Thoracic aorta (tissue), 2 donors: ENCODE data around the gene NCKAP1. TPM values are rescaled to one million over a fixed set of nuclear protein-coding genes. Genes with fewer than 3 reads are reported as not detected.
"Not testable (repeated sequence)": the region's sequence is repeated elsewhere in the genome, so short reads cannot be mapped to it uniquely, and the experiment has no call there.

Source experiments
- ATAC-seq: fragments of 150-250 bp; one replicate; pipeline ENCODE4 v1.8.0; 2017; ENCODE audit warnings: low read depth; ENCODE audit not compliant: insufficient number of reproducible peaks, low FRiP score
- DNase-seq: peaks from one replicate; pipeline ENCODE4 v3.0.0-alpha.2; 2020; ENCODE audit warnings: low spot score
- H3K27ac ChIP-seq, 2 donors: fragments of 200-600 bp; sonication (generic); 1 replicate in 1 of 2; 2 replicates in 1 of 2; pipeline ENCODE4 v1.5.1; 2016; ENCODE audit warnings: mild to moderate bottlenecking in 2 of 2, moderate library complexity in 2 of 2
- H3K27me3 ChIP-seq: fragments of 200-600 bp; sonication (generic); replicated peaks from 2 replicates; pipeline ENCODE4 v1.6.0; 2016; ENCODE audit warnings: mild to moderate bottlenecking; ENCODE audit not compliant: insufficient read depth
- H3K36me3 ChIP-seq: fragments of 200-600 bp; sonication (generic); one replicate; pipeline ENCODE4 v1.5.1; 2016
- H3K4me1 ChIP-seq, 2 donors: fragments of 200-600 bp; sonication (generic); 1 replicate in 1 of 2; 2 replicates in 1 of 2; pipeline versions ENCODE4 v1.5.1 to v1.6.0; 2016; ENCODE audit warnings: low read depth in 2 of 2, mild to moderate bottlenecking in 1 of 2; ENCODE audit not compliant: control insufficient read depth in 1 of 2
- H3K4me3 ChIP-seq: fragments of 200-600 bp; sonication (generic); 2 replicates; pipeline ENCODE4 v1.5.1; 2016; ENCODE audit warnings: mild to moderate bottlenecking
- H3K9me3 ChIP-seq: fragments of 200-600 bp; sonication (generic); 2 replicates; pipeline ENCODE4 v1.5.1; 2016
- total RNA-seq, 2 donors: library from RNA; depleted of rRNA; stranded (reverse); fragments of >200 nt; gene quantifications; one replicate each; pipeline versions ENCODE4 v1.1.0 to v1.2.3, GENCODE V29; 2016
- TF ChIP-seq, protein P1 (sequence below): fragments of 200-600 bp; sonication (generic); IDR thresholded peaks from one replicate; pipeline ENCODE4 v1.5.1; 2019; ENCODE audit warnings: antibody characterized with exemption

The NCKAP1 gene
- total RNA-seq, 2 donors from 2014 or later = 116 to 159 TPM

DNA sequence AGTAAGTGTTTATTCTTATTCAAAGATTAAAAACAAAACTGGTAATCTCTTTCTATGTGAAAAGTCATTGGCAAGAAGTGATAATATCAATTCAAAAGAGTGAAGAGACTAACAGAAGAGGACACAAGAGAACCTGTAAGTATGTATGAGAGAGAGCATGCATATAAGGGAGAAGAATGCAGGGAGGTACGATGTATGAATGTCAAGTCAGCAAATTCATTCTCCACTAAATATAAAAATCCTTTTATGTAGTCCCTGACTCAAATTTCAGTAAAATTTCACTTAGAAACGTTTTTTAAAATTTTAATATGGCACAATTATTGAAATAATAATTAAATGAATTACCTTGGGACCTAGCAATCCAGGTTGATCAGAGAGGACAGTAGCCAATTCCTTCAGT, 55.3 kb downstream of the NCKAP1 start:
- H3K27me3 ChIP-seq = no peaks in the 10 kb centered on the region
- no peaks in the 10 kb centered on the region for H3K9me3 ChIP-seq
- peak overlapping the region; percentile 4 to 44 for H3K27ac ChIP-seq
- DNase-seq = no peak
- TF ChIP-seq, protein P1, sequence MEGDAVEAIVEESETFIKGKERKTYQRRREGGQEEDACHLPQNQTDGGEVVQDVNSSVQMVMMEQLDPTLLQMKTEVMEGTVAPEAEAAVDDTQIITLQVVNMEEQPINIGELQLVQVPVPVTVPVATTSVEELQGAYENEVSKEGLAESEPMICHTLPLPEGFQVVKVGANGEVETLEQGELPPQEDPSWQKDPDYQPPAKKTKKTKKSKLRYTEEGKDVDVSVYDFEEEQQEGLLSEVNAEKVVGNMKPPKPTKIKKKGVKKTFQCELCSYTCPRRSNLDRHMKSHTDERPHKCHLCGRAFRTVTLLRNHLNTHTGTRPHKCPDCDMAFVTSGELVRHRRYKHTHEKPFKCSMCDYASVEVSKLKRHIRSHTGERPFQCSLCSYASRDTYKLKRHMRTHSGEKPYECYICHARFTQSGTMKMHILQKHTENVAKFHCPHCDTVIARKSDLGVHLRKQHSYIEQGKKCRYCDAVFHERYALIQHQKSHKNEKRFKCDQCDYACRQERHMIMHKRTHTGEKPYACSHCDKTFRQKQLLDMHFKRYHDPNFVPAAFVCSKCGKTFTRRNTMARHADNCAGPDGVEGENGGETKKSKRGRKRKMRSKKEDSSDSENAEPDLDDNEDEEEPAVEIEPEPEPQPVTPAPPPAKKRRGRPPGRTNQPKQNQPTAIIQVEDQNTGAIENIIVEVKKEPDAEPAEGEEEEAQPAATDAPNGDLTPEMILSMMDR = no peak
- peaks cover 10% of the 10 kb centered on the region for H3K36me3 ChIP-seq
- no peak for ATAC-seq
- H3K4me3 ChIP-seq = no peak overlapping the region
- no peaks in the 10 kb centered on the region for H3K4me1 ChIP-seq

DNA sequence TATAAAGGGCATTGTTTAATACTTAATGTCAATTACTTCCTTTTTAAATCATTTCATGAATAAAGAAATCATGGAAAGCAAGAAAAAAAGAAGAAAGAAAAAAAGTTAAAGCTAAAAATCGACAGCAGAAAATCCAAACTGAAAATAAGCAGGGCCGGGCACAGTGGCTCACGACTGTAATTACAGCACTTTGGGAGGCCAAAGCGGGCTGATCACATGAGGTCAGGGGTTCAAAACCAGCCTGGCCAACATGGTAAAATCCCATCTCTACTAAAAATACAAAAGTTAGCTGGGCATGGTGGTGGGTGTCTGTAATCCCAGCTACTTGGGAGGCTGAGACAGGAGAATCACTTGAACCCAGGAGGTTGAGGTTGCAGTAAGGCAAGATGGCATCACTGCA, 56.8 kb downstream of the NCKAP1 start:
- H3K4me1 ChIP-seq, H3K27me3 ChIP-seq, H3K27ac ChIP-seq, H3K4me3 ChIP-seq, ATAC-seq, H3K9me3 ChIP-seq, DNase-seq: not testable (repeated sequence)
- peaks cover 10% of the 10 kb centered on the region for H3K36me3 ChIP-seq

DNA sequence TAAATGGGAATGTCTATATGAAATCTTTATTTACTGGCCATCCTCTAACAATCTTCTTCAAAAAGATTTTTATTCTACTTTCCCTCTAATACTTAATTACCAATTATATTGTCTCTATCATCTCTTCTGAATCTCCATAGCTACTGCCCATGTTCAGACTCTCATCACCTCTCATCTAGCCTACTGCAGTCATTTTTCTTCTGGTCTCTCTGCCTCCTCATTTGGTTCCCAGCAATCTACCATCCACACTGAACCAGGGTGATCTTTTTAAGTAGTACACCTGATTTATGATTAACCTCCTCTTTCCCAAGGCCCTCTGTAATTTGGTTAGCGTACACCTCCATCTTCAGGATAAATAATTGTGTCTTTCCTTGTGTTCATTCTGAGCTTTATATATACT, 57.6 kb downstream of the NCKAP1 start:
- H3K4me3 ChIP-seq = no peak overlapping the region
- ATAC-seq = no peak
- H3K27me3 ChIP-seq = no peaks in the 10 kb centered on the region
- TF ChIP-seq, protein P1 = no peak
- H3K27ac ChIP-seq = no peak overlapping the region
- H3K36me3 ChIP-seq = peaks cover 10% of the 10 kb centered on the region
- H3K4me1 ChIP-seq = no peaks in the 10 kb centered on the region
- DNase-seq = no peak
- H3K9me3 ChIP-seq = no peaks in the 10 kb centered on the region

DNA sequence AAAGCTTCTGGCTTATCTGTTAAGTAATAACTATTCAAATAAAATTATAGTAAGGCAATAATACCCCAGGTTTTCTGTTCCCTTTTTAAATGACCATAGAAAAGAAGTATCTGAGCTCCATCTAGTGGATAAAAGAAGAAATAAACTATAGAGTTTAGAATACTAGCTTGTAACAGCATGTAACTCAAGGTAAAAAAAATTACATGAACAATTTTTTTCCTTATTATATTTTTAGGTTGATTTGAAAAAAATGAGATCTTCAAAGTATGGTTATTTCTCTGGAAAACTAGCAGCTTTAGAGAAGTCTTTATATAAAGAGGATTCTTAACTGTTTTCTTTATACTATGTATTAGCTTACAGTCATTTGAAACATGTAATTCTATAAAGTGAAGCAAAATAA, 58.1 kb downstream of the NCKAP1 start:
- no peaks in the 10 kb centered on the region for H3K4me1 ChIP-seq
- H3K4me3 ChIP-seq = no peak overlapping the region
- no peak overlapping the region for H3K27ac ChIP-seq
- ATAC-seq = no peak
- DNase-seq = no peak
- H3K36me3 ChIP-seq = peaks cover 10% of the 10 kb centered on the region
- TF ChIP-seq, protein P1 = peak; percentile 60
- H3K9me3 ChIP-seq = no peaks in the 10 kb centered on the region
- no peaks in the 10 kb centered on the region for H3K27me3 ChIP-seq

DNA sequence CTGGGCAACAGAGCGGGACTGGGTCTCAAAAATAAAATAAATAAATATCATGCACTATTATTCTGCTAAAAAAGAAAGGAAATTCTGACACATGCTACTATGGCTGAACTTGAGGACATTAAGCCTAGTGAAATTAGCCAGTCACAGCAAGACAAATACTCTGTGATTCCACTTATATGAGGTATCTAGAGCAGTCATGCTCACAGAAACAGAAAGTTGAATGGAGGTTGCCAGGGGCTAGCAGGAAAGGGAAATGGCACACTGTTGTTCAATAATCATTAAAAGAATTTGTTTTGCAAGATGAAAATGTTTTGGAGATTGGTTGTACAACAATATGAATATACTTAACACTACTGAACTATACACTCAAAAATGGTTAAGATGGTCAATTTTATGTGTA, 60.8 kb downstream of the NCKAP1 start:
- Histone ChIP-seq H3K4me3 (no peak overlapping the region), H3K9me3 (no peaks in the 10 kb centered on the region), H3K27me3 (no peaks in the 10 kb centered on the region), H3K27ac (no peak overlapping the region), H3K36me3 (peaks cover 5% of the 10 kb centered on the region), H3K4me1 (peaks cover 3 to 8% of the 10 kb centered on the region in 2 donors)
- ATAC-seq = no peak
- DNase-seq = no peak
- TF ChIP-seq, protein P1 = no peak
